Esophagus (tissue), 2 donors: Measurements from ENCODE around the gene POC1B. TPM values are rescaled to one million over a fixed set of nuclear protein-coding genes. Genes with fewer than 3 reads are reported as not detected.

ENCODE experiments used
- H3K27ac ChIP-seq, 2 donors: one replicate each; pipeline ENCODE4 v1.5.1; 2013; ENCODE audit warnings: low read depth in 2 of 2, mild to moderate bottlenecking in 2 of 2, inconsistent platforms in 1 of 2, low read length in 1 of 2, moderate library complexity in 1 of 2
- H3K27me3 ChIP-seq, 2 donors: one replicate each; pipeline ENCODE4 v1.6.1; 2013; ENCODE audit warnings: low read length in 2 of 2, control low read depth in 1 of 2, mild to moderate bottlenecking in 1 of 2; ENCODE audit not compliant: insufficient read depth in 2 of 2, control insufficient read depth in 1 of 2
- H3K36me3 ChIP-seq, 2 donors: one replicate each; pipeline ENCODE4 v1.6.1; 2013; ENCODE audit warnings: low read length in 1 of 2; ENCODE audit not compliant: control insufficient read depth in 2 of 2, insufficient read depth in 2 of 2
- H3K4me1 ChIP-seq, 2 donors: one replicate each; pipeline ENCODE4 v1.6.1; 2013; ENCODE audit warnings: low read length in 1 of 2; ENCODE audit not compliant: control insufficient read depth in 2 of 2, insufficient read depth in 2 of 2
- H3K4me3 ChIP-seq, 2 donors: one replicate each; pipeline ENCODE4 v1.5.1; 2013; ENCODE audit warnings: low read length in 2 of 2, mild to moderate bottlenecking in 2 of 2, low read depth in 1 of 2, moderate library complexity in 1 of 2
- H3K9me3 ChIP-seq, 2 donors: one replicate each; pipeline ENCODE4 v1.6.1; 2013; ENCODE audit warnings: mild to moderate bottlenecking in 2 of 2, low read depth in 1 of 2, low read length in 1 of 2, moderate library complexity in 1 of 2; ENCODE audit not compliant: control insufficient read depth in 2 of 2, insufficient read depth in 1 of 2
- WGBS, 2 donors: extraction: QIAGEN DNeasy Blood & Tissue Kit; methylation state at CpG; one replicate each; pipeline ENCODE4 v1.1.7; 2013; 5-methylcytosine and 5-hydroxymethylcytosine counted together
- polyA plus RNA-seq, 2 donors: library from polyadenylated mRNA; stranded (reverse); fragments of 200-250 nt; gene quantifications; one replicate each; pipeline ENCODE4 v1.2.3, GENCODE V29; 2013
- donor health status: healthy with polysubstance abuse.
- donor health status: Bipolar disorder and iron deficiency.

The POC1B gene
- polyA plus RNA-seq, 2 donors = 4.0 to 5.5 TPM

GRCh38 chr12:89501793-89502192, 24.1 kb downstream of the POC1B start:
- H3K4me3 ChIP-seq = no peak overlapping the region
- H3K27ac ChIP-seq = no peak overlapping the region
- no peaks in the 10 kb centered on the region for H3K4me1 ChIP-seq
- H3K9me3 ChIP-seq = no peaks in the 10 kb centered on the region
- no peaks in the 10 kb centered on the region for H3K27me3 ChIP-seq
- no peaks in the 10 kb centered on the region for H3K36me3 ChIP-seq

DNA sequence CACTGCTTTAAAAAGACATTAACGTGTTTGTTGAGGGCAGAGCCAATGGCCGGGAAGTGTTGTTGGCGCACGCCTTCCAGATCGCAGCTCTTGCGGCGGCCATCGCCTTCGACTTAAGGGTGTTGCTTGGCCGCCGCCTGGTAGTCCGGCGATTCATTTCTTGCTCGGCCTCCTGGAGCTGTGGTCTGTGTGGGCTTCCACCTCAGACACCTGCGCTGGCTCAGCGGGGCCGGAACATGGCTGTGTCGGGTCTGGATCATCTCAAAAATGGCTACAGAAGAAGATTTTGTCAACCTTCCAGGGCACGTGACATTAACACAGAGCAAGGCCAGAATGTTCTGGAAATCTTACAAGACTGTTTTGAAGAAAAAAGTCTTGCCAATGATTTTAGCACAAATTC, 26.0 kb downstream of the POC1B start:
- Histone ChIP-seq H3K9me3 (no peaks in the 10 kb centered on the region), H3K27me3 (no peaks in the 10 kb centered on the region), H3K4me1 (no peaks in the 10 kb centered on the region), H3K27ac (no peak overlapping the region), H3K36me3 (no peaks in the 10 kb centered on the region), H3K4me3 (no peak overlapping the region)
- 96 to 98% methylated on average over 19 of the region's 19 CpGs for WGBS, 2 donors

DNA sequence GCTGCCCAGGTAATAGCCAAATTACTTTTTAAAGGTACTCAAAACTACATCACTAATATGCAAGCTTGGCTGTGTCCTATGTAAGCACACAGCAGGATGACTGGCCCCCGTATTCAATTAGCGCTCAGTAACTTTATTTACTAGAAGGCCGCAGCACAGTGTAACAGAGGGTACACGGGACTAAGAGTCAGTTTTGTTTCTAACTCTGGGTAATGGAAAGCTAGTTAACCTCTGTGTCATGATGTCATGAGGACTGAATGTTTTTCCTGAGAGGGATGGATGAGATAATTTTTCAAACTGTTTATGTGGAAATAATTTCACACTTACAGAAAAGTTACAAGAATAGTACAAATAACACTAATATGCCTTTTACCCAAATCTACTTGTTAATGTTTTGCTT, 28.4 kb downstream of the POC1B start:
- WGBS, 2 donors = 76 to 79% methylated on average over 4 of the region's 4 CpGs
- Histone ChIP-seq H3K36me3 (no peaks in the 10 kb centered on the region), H3K9me3 (no peaks in the 10 kb centered on the region), H3K4me3 (no peak overlapping the region), H3K27me3 (no peaks in the 10 kb centered on the region), H3K27ac (no peak overlapping the region), H3K4me1 (no peaks in the 10 kb centered on the region)

- Histone ChIP-seq H3K9me3 (no peaks in the 10 kb centered on the region), H3K36me3 (no peaks in the 10 kb centered on the region), H3K4me3 (no peak overlapping the region), H3K27me3 (no peaks in the 10 kb centered on the region), H3K27ac (no peak overlapping the region), H3K4me1 (no peaks in the 10 kb centered on the region)
- WGBS, 2 donors = 67 to 86% methylated on average over 4 of the region's 4 CpGs
These were observed 28.8 kb downstream of the POC1B start for GRCh38 chr12:89497005-89497404.

DNA sequence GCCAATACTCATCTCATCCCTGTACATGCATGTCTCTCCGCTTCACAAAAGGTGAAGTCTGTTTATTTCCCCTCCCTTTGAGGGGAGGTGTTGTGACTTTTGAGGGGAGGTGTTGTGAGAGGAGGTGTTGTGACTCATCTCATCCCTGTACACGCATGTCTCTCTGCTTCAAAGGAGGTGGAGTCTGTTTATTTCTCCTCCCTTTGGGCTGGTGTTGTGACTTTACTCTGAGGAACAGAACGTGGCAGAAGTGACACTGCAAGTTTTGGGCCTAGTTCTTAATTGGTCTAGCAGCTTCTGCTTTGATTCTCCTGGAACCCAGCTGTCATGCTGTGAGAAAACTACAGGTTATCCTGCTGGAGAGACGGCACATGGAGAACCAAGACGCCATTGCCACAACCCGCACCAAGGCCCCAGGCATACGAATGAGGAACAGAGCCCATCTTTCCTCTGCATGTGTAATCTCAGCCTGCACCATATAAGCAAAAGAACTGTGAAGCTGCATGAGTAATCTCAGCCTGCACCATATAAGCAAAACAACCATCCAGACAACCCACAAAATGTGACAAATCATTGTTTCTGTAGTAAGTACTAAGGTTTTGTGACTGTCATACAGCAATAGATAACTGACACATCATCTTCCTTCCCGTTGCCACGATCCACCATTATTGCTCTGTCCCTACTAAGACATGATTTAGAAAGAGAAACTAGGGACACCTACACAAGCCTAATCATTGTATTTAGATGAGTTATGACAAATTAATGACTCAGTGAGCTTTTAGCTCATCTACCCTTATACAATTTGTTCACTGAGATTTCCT, 31.2 kb downstream of the POC1B start:
- Histone ChIP-seq H3K4me1 (no peaks in the 10 kb centered on the region), H3K27ac (no peak overlapping the region), H3K27me3 (no peaks in the 10 kb centered on the region), H3K4me3 (no peak overlapping the region), H3K36me3 (peaks cover 0 to 2% of the 10 kb centered on the region in 2 donors), H3K9me3 (no peaks in the 10 kb centered on the region)
- WGBS, 2 donors = 80 to 84% methylated on average over 9 of the region's 9 CpGs

GRCh38 chr12:89493670-89494302, 32.1 kb downstream of the POC1B start:
- Histone ChIP-seq H3K4me3 (no peak overlapping the region), H3K4me1 (no peaks in the 10 kb centered on the region), H3K9me3 (no peaks in the 10 kb centered on the region), H3K27ac (no peak overlapping the region), H3K27me3 (no peaks in the 10 kb centered on the region), H3K36me3 (peaks cover 0 to 4% of the 10 kb centered on the region in 2 donors)
- WGBS, 2 donors = 88 to 95% methylated on average over 5 of the region's 5 CpGs

GRCh38 chr12:89492883-89493282, 33.0 kb downstream of the POC1B start:
- H3K9me3 ChIP-seq = no peaks in the 10 kb centered on the region
- no peak overlapping the region for H3K4me3 ChIP-seq
- H3K4me1 ChIP-seq = no peaks in the 10 kb centered on the region
- H3K27ac ChIP-seq = no peak overlapping the region
- H3K36me3 ChIP-seq = peaks cover 0 to 4% of the 10 kb centered on the region in 2 donors
- no peaks in the 10 kb centered on the region for H3K27me3 ChIP-seq
- WGBS, 2 donors = 54 to 78% methylated on average over 5 of the region's 5 CpGs

GRCh38 chr12:89490922-89491321, 34.9 kb downstream of the POC1B start:
- H3K4me1 ChIP-seq = no peaks in the 10 kb centered on the region
- H3K27ac ChIP-seq = no peak overlapping the region
- no peak overlapping the region for H3K4me3 ChIP-seq
- H3K36me3 ChIP-seq = peaks cover 0 to 7% of the 10 kb centered on the region in 2 donors
- H3K27me3 ChIP-seq = no peaks in the 10 kb centered on the region
- no peaks in the 10 kb centered on the region for H3K9me3 ChIP-seq
- 80 to 97% methylated on average over 1 of the region's 1 CpG for WGBS, 2 donors

DNA sequence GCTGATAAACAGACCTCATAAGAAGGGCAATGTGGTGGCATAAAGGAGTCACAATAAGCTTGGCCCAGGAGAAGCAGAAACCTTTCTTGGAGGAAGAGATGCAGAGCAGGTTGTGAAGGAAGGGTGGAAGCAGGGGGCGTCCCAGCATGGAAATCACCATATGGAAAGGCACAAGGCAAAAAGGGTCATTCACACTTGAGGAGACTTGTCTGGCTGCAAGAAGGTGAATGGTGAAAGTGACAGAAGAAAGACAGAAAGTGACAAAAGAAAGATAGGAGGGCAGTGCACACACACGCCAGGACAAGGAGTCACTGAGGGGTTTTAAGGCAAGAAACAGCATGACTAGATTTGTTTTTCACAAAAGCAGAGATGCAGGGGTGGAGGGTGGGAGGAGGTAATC, 39.6 kb downstream of the POC1B start:
- WGBS, 2 donors = 90 to 98% methylated on average over 2 of the region's 2 CpGs
- no peaks in the 10 kb centered on the region for H3K9me3 ChIP-seq
- H3K27ac ChIP-seq = no peak overlapping the region
- H3K36me3 ChIP-seq = peaks cover 0 to 7% of the 10 kb centered on the region in 2 donors
- no peak overlapping the region for H3K4me3 ChIP-seq
- H3K4me1 ChIP-seq = no peaks in the 10 kb centered on the region
- no peaks in the 10 kb centered on the region for H3K27me3 ChIP-seq

- Histone ChIP-seq H3K4me1 (no peaks in the 10 kb centered on the region), H3K27me3 (no peaks in the 10 kb centered on the region), H3K4me3 (no peak overlapping the region), H3K9me3 (no peaks in the 10 kb centered on the region), H3K36me3 (peaks cover 0 to 4% of the 10 kb centered on the region in 2 donors), H3K27ac (no peak overlapping the region)
- 86 to 94% methylated on average over 1 of the region's 1 CpG for WGBS, 2 donors
These were observed 41.4 kb downstream of the POC1B start for GRCh38 chr12:89484470-89484869.
